HEK293 (cell line): ENCODE results near the gene PEX5L.

Source experiments
- CTCF ChIA-PET: fragments of 350-600 bp; formaldehyde crosslinking; extraction: SDS; loops from one replicate; lab custom pipeline; 2021; ENCODE audit warnings: antibody characterized with exemption; lab: Yijun Ruan, JAX
- POLR2A ChIA-PET: fragments of 300-600 bp; formaldehyde crosslinking; extraction: SDS; loops from one replicate; lab custom pipeline; 2020; ENCODE audit warnings: antibody characterized with exemption, inconsistent platforms; lab: Yijun Ruan, JAX
- H3K27ac ChIP-seq: fragments of 200-500 bp; sonication (Bioruptor generic); 2 replicates; pipeline ENCODE4 v1.5.1; 2014; ENCODE audit warnings: low read depth, low read length, control low read depth, inconsistent platforms; ENCODE audit errors: extremely low read depth
- H3K36me3 ChIP-seq, 2 experiments: fragments of 200-500 bp in 1 of 2; sonication (Bioruptor generic) in 1 of 2; 1 replicate in 1 of 2; 2 replicates in 1 of 2; pipeline ENCODE4 v1.5.1; 2014 to 2017; ENCODE audit warnings: inconsistent platforms in 2 of 2, low read length in 2 of 2; ENCODE audit not compliant: control insufficient read depth in 2 of 2, insufficient read depth in 1 of 2
- H3K4me1 ChIP-seq: fragments of 200-500 bp; sonication (Bioruptor generic); 2 replicates; pipeline ENCODE4 v1.5.1; 2014; ENCODE audit warnings: mild to moderate bottlenecking, low read length, inconsistent platforms; ENCODE audit not compliant: control insufficient read depth, insufficient read depth
- H3K4me3 ChIP-seq: 2 replicates; pipeline ENCODE4 v1.5.1; 2011; ENCODE audit warnings: low read depth, mild to moderate bottlenecking, control low read depth, low read length, moderate library complexity
- H3K9me3 ChIP-seq: fragments of 200-500 bp; sonication (Bioruptor generic); 2 replicates; pipeline ENCODE4 v1.5.1; 2014; ENCODE audit warnings: low read depth, low read length, inconsistent platforms; ENCODE audit not compliant: control insufficient read depth, insufficient read depth
- AEBP2 ChIP-seq: fragments of 450-650 bp; formaldehyde crosslinking; IDR thresholded peaks from 2 replicates; pipeline ENCODE4 v1.5.1; 2016; ENCODE audit warnings: missing biosample characterization, missing genetic modification characterization, borderline replicate concordance
- FEZF1 ChIP-seq: fragments of 450-650 bp; formaldehyde crosslinking; IDR thresholded peaks from 2 replicates; pipeline ENCODE4 v1.5.1; 2016; ENCODE audit warnings: missing biosample characterization, missing genetic modification characterization
- INSM2 ChIP-seq: fragments of 450-650 bp; formaldehyde crosslinking; IDR thresholded peaks from 2 replicates; pipeline ENCODE4 v1.5.1; 2016; ENCODE audit warnings: missing biosample characterization, missing genetic modification characterization
- KLF7 ChIP-seq: fragments of 450-650 bp; formaldehyde crosslinking; IDR thresholded peaks from 2 replicates; pipeline ENCODE4 v1.5.1; 2016; ENCODE audit warnings: missing biosample characterization, missing genetic modification characterization, borderline replicate concordance
- KLF9 ChIP-seq: fragments of 450-650 bp; formaldehyde crosslinking; IDR thresholded peaks from 2 replicates; pipeline ENCODE4 v1.5.1; 2016; ENCODE audit warnings: missing biosample characterization, missing genetic modification characterization, low read depth
- PRDM1 ChIP-seq: fragments of 450-650 bp; formaldehyde crosslinking; IDR thresholded peaks from 2 replicates; pipeline ENCODE4; 2016; ENCODE audit warnings: missing biosample characterization, missing genetic modification characterization
- SP2 ChIP-seq: fragments of 450-650 bp; formaldehyde crosslinking; IDR thresholded peaks from 2 replicates; pipeline ENCODE4 v1.5.1; 2016; ENCODE audit warnings: missing biosample characterization, missing genetic modification characterization
- YY2 ChIP-seq: fragments of 450-650 bp; formaldehyde crosslinking; IDR thresholded peaks from 2 replicates; pipeline ENCODE4 v1.5.1; 2016; ENCODE audit warnings: missing biosample characterization, missing genetic modification characterization
- ZBTB7A ChIP-seq: fragments of 450-650 bp; formaldehyde crosslinking; IDR thresholded peaks from 2 replicates; pipeline ENCODE4 v1.5.1; 2016; ENCODE audit warnings: low read depth, missing biosample characterization, missing genetic modification characterization
- ZFP37 ChIP-seq: fragments of 450-650 bp; formaldehyde crosslinking; IDR thresholded peaks from 2 replicates; pipeline ENCODE4 v1.5.1; 2016; ENCODE audit warnings: missing biosample characterization, missing genetic modification characterization
- ZIC2 ChIP-seq: fragments of 450-650 bp; formaldehyde crosslinking; IDR thresholded peaks from 2 replicates; pipeline ENCODE4 v1.5.1; 2016; ENCODE audit warnings: missing biosample characterization, missing genetic modification characterization
- ZNF121 ChIP-seq: fragments of 450-650 bp; formaldehyde crosslinking; IDR thresholded peaks from 2 replicates; pipeline ENCODE4 v1.5.1; 2016; ENCODE audit warnings: missing biosample characterization, missing genetic modification characterization
- ZNF16 ChIP-seq: fragments of 450-650 bp; formaldehyde crosslinking; IDR thresholded peaks from 2 replicates; pipeline ENCODE4 v1.5.1; 2016; ENCODE audit warnings: low read depth, missing biosample characterization, missing genetic modification characterization
- ZNF19 ChIP-seq: fragments of 450-650 bp; formaldehyde crosslinking; IDR thresholded peaks from 2 replicates; pipeline ENCODE4; 2016; ENCODE audit warnings: missing biosample characterization, missing genetic modification characterization, low read depth
- ZNF2 ChIP-seq: fragments of 450-650 bp; formaldehyde crosslinking; IDR thresholded peaks from 2 replicates; pipeline ENCODE4 v1.5.1; 2016; ENCODE audit warnings: missing biosample characterization, missing genetic modification characterization
- ZNF335 ChIP-seq: fragments of 450-650 bp; formaldehyde crosslinking; conservative IDR thresholded peaks from 2 replicates; pipeline ENCODE4 v1.5.1; 2016; ENCODE audit warnings: missing biosample characterization, missing genetic modification characterization
- ZNF341 ChIP-seq: fragments of 450-650 bp; formaldehyde crosslinking; IDR thresholded peaks from 2 replicates; pipeline ENCODE4; 2016; ENCODE audit warnings: low read depth, missing biosample characterization, missing genetic modification characterization
- ZNF366 ChIP-seq: fragments of 450-650 bp; formaldehyde crosslinking; conservative IDR thresholded peaks from 2 replicates; pipeline ENCODE4 v1.5.1; 2016; ENCODE audit warnings: missing biosample characterization, missing genetic modification characterization
- ZNF416 ChIP-seq: fragments of 450-650 bp; formaldehyde crosslinking; IDR thresholded peaks from 2 replicates; pipeline ENCODE4 v1.5.1; 2016; ENCODE audit warnings: missing biosample characterization, missing genetic modification characterization
- ZNF548 ChIP-seq: fragments of 450-650 bp; formaldehyde crosslinking; IDR thresholded peaks from 2 replicates; pipeline ENCODE4 v1.5.1; 2016; ENCODE audit warnings: missing biosample characterization, missing genetic modification characterization
- ZNF549 ChIP-seq: fragments of 450-650 bp; IDR thresholded peaks from 2 replicates; pipeline ENCODE4 v1.5.1; 2018; ENCODE audit warnings: missing biosample characterization, missing genetic modification characterization, mild to moderate bottlenecking, inconsistent platforms, moderate library complexity
- ZNF596 ChIP-seq: fragments of 450-650 bp; IDR thresholded peaks from 2 replicates; pipeline ENCODE4 v1.5.0; 2018; ENCODE audit warnings: missing biosample characterization, mild to moderate bottlenecking, missing genetic modification characterization, moderate library complexity
- ZNF660 ChIP-seq: fragments of 450-650 bp; IDR thresholded peaks from 2 replicates; pipeline ENCODE4 v1.5.1; 2018; ENCODE audit warnings: missing biosample characterization, mild to moderate bottlenecking, missing genetic modification characterization
- ZNF777 ChIP-seq: fragments of 450-650 bp; formaldehyde crosslinking; IDR thresholded peaks from 2 replicates; pipeline ENCODE4 v1.5.1; 2017; ENCODE audit warnings: missing biosample characterization, missing genetic modification characterization, borderline replicate concordance
- ZSCAN18 ChIP-seq: fragments of 450-650 bp; formaldehyde crosslinking; IDR thresholded peaks from 2 replicates; pipeline ENCODE4 v1.5.1; 2016; ENCODE audit warnings: missing biosample characterization, missing genetic modification characterization
- ZXDB ChIP-seq: fragments of 450-650 bp; formaldehyde crosslinking; IDR thresholded peaks from 2 replicates; pipeline ENCODE4 v1.5.1; 2016; ENCODE audit warnings: missing biosample characterization, missing genetic modification characterization
- TF ChIP-seq, protein P1 (sequence below): fragments of 450-650 bp; formaldehyde crosslinking; IDR thresholded peaks from 2 replicates; pipeline ENCODE4 v1.5.1; 2016; ENCODE audit warnings: missing biosample characterization, missing genetic modification characterization

Gene PEX5L

DNA sequence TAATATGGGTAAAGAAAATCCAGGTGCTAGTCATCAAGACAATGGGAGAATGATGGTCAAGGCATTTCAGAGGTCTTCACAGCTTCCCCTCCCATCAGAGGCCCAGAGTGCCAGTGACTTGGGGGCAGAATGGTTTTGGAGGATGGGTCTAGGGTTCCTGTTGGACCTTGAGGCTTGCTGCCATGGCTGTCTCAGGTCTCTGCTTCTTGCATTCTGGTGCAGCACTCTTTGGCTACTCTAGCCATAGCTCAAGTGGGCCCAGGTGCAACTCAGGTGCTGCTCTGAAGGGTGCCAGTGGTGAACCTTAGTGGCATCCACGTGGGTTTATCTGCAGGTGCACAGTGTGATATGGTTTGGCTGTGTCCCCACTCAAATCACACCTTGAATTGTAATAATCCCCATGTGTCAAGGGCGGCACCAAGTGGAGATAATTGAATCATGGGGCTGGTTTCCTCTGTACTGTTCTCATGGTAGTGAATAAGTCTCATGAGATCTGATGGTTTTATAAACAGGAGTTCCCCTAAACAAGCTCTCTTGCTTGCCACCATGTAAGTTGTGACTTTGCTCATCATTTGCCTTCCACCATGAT lies 48.5 kb upstream of the PEX5L start:
- Histone ChIP-seq H3K4me3 (no peak overlapping the region), H3K9me3 (no peaks in the 10 kb centered on the region), H3K4me1 (no peaks in the 10 kb centered on the region), H3K36me3 (no peaks in the 10 kb centered on the region), H3K27ac (no peak overlapping the region)
- ChIA-PET POLR2A (no interaction called here), CTCF (interaction anchor here (0.7 to 1.0 kb wide), 2 partner anchors 68 to 156 kb away, joined by 3 to 4 read pairs; no protein-coding TSS in a partner anchor)
- TF ChIP-seq ZFP37 (tag by site-specific recombination) (no peak), ZNF121 (tag by site-specific recombination) (no peak), ZBTB7A (no peak), ZNF548 (tag by site-specific recombination) (no peak)
- TF ChIP-seq, protein P1, sequence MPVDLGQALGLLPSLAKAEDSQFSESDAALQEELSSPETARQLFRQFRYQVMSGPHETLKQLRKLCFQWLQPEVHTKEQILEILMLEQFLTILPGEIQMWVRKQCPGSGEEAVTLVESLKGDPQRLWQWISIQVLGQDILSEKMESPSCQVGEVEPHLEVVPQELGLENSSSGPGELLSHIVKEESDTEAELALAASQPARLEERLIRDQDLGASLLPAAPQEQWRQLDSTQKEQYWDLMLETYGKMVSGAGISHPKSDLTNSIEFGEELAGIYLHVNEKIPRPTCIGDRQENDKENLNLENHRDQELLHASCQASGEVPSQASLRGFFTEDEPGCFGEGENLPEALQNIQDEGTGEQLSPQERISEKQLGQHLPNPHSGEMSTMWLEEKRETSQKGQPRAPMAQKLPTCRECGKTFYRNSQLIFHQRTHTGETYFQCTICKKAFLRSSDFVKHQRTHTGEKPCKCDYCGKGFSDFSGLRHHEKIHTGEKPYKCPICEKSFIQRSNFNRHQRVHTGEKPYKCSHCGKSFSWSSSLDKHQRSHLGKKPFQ, result no peak
- TF ChIP-seq, all 188 proteins: peak for 0

DNA sequence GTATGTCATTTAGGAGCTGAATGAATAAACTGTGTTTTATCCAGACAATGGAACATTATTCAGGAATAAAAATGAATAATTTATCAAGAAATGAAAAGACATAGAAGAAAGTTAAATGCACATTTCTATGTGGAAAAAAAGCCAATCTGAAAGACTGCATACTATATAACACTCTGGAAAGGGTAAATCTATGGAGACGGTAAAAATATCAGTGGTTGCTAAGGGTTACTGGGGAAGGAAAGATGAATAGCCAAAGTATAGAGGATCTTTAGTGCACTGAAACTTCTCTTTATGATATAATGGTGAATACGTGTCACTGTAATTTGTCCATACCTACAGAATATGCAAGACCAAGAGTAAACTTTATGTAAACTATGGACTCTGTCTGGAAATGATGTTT lies 46.0 kb upstream of the PEX5L start:
- TF ChIP-seq FEZF1 (tag by site-specific recombination) (no peak), YY2 (tag by site-specific recombination) (no peak), ZNF660 (no peak), ZNF341 (tag by site-specific recombination) (no peak), ZNF596 (tag by site-specific recombination) (no peak), ZNF16 (tag by site-specific recombination) (no peak), ZXDB (tag by site-specific recombination) (no peak)
- Histone ChIP-seq H3K9me3 (no peaks in the 10 kb centered on the region), H3K4me3 (no peak overlapping the region), H3K4me1 (no peaks in the 10 kb centered on the region), H3K36me3 (no peaks in the 10 kb centered on the region), H3K27ac (no peak overlapping the region)
- ChIA-PET CTCF (interaction anchor here (0.5 kb wide), 1 partner anchor 131 kb away, joined by 3 read pairs; no protein-coding TSS in a partner anchor), POLR2A (no interaction called here)

- Histone ChIP-seq H3K36me3 (no peaks in the 10 kb centered on the region), H3K9me3 (no peaks in the 10 kb centered on the region), H3K4me1 (no peaks in the 10 kb centered on the region), H3K27ac (no peak overlapping the region), H3K4me3 (no peak overlapping the region)
- CTCF ChIA-PET, result no interaction called here
- POLR2A ChIA-PET, result no interaction called here
- no peak for TF ChIP-seq ZIC2 (tag by site-specific recombination)
- no peak for TF ChIP-seq PRDM1 (tag by site-specific recombination)
- no peak for TF ChIP-seq ZNF19
- TF ChIP-seq ZNF2 (tag by site-specific recombination), result no peak
- no peak for TF ChIP-seq ZNF777 (tag by site-specific recombination)
- TF ChIP-seq KLF7 (tag by site-specific recombination), result no peak
- TF ChIP-seq ZFP37 (tag by site-specific recombination), result no peak
- TF ChIP-seq AEBP2 (tag by site-specific recombination), result no peak
- no peak for TF ChIP-seq ZNF366
- TF ChIP-seq KLF9, result no peak
- no peak for TF ChIP-seq ZSCAN18 (tag by site-specific recombination)
- TF ChIP-seq INSM2 (tag by site-specific recombination), result no peak
- no peak for TF ChIP-seq ZNF549 (tag by site-specific recombination)
- no peak for TF ChIP-seq ZNF416 (tag by site-specific recombination)
- no peak for TF ChIP-seq SP2 (tag by site-specific recombination)
- no peak for TF ChIP-seq ZNF335 (tag by site-specific recombination)
These were observed 41.9 kb upstream of the PEX5L start for GRCh38 chr3:180078592-180078991.
